Stimulated activated effector memory CD8-positive, alpha-beta T cell treated with anti-CD3 and anti-CD28 coated beads, Interleukin-12 subunit alpha, Interleukin-12 subunit beta, amount 100 ng/mL, for 72 hours (primary cell): ENCODE measurements around the gene RIC1.
"Not testable (repeated sequence)": the region's sequence is repeated elsewhere in the genome, so short reads cannot be mapped to it uniquely, and the experiment has no call there.

Experiments
- ATAC-seq: fragments of 150-1000 bp; cut with Tn5 transposase; 2 replicates; pipeline ENCODE4 v1.10.0; 2021
- DNase-seq, 2 donors: peaks; one replicate each; pipeline ENCODE4 v3.0.0; 2021 to 2022; ENCODE audit warnings: low spot score in 2 of 2
- H3K27ac Mint-ChIP-seq: one replicate; pipeline ENCODE4 v1.8.0; 2022; ENCODE audit warnings: mild to moderate bottlenecking, mixed read lengths
- H3K36me3 Mint-ChIP-seq: one replicate; pipeline ENCODE4 v1.8.0; 2022; ENCODE audit warnings: mild to moderate bottlenecking, mixed read lengths
- H3K4me1 Mint-ChIP-seq: one replicate; pipeline ENCODE4 v1.8.0; 2022; ENCODE audit warnings: mixed read lengths
- H3K4me3 Mint-ChIP-seq: one replicate; pipeline ENCODE4 v1.8.0; 2022; ENCODE audit warnings: mild to moderate bottlenecking, mixed read lengths
- H3K9me3 Mint-ChIP-seq: one replicate; pipeline ENCODE4 v1.8.0; 2022; ENCODE audit warnings: mixed read lengths

Gene RIC1

DNA sequence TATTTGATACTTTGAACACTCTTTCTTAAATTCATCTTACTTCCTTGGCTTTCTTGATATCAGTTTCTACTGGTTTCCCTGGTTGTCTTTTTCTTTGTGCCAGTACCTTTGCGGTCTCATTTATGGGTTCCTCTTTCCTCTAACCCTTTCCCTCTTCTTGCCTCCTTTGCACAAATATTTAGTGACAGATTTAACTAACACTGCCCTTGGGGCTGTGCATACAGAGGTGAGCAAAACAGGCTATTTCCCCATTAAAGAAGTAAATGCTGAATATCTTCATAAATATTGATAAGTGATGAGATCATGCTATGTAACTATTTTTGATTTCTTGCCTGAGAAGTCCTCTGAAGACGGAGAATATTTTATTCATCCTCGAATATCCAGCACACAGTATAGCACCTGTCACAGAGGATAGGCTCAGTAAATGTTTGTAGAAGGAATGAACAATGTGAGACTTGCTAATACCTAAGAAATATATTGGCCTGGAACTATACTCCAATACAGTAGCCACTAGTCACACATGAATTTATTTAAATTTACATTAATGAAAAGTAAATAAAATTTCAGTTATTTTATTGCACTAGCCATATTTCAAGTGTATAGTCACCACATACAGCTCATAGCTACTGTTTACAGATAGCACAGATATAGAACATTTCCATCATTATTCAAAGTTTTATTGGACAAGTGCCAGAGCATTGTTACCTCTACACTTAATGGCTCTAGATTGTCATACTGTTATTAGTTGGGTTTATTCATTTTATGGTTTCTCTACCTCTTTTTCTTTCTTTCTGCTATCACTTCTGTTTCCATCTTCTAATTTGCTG is 90.4 kb downstream of the RIC1 start:
- peaks cover 6% of the 10 kb centered on the region for H3K4me1 Mint-ChIP-seq
- H3K4me3 Mint-ChIP-seq: no peak overlapping the region
- no peak for DNase-seq
- peaks cover 3% of the 10 kb centered on the region for H3K9me3 Mint-ChIP-seq
- peaks cover 44% of the 10 kb centered on the region for H3K36me3 Mint-ChIP-seq
- no peak for ATAC-seq
- no peak overlapping the region for H3K27ac Mint-ChIP-seq

DNA sequence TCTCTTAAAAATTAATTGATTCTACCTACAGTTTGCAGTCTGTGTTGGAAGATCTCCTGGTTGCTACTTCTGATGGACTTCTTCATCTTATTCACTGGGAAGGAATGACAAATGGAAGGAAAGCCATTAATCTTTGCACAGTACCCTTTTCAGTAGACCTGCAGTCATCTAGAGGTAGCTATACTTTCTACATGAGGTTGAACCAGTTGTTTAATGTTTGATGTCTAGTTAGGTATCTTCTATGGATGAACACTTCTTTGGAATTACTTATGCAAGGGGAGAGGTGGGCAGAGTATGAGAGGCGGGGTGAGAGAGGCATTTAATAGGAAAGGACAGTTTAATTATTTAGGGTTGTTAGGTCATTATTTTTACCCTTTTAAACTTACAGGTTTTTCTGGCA is 91.2 kb downstream of the RIC1 start:
- DNase-seq (no peak), ATAC-seq (no peak)
- peaks cover 41% of the 10 kb centered on the region for H3K36me3 Mint-ChIP-seq
- no peak overlapping the region for H3K4me3 Mint-ChIP-seq
- no peak overlapping the region for H3K27ac Mint-ChIP-seq
- peaks cover 3% of the 10 kb centered on the region for H3K9me3 Mint-ChIP-seq
- H3K4me1 Mint-ChIP-seq: peaks cover under 1% of the 10 kb centered on the region

DNA sequence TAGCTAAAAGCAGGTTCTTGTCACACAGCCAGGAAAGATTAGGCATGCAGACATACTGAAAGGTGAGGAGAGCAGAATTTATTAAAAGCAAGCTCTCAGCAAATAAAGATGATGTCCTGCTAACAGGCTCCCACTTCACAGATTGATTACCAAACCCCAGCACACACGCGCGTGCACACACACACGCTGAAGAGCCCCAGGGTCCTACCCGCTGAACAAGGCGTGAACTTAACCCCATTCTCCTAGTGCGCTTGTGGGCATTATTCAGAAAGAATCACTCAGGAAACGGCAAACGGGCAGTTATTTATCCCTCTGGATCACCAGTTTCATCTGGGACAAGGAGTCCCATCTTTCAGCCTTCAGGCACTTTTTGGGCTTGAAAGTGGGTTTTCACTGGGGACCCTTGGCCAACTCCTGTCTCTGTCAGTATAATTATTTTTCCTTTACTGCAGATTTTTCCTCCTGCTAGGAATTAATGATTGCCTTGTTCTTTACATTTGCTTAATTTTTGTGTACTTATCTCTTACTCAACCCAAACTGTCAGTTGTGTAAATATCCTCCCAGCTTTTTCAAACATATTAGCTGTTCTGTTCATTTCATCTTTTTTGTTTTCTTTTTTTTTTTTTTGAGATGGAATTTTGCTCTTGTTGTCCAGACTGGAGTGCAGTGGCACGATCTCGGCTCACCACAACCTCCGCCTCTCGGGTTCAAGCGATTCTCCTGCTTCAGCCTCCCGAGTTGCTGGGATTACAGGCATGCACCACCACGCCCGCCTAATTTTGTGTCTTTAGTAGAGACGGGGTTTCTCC is 92.6 kb downstream of the RIC1 start:
- no peak for ATAC-seq
- no peak for DNase-seq
- Mint-ChIP-seq H3K4me3 (no peak overlapping the region), H3K36me3 (peaks cover 47% of the 10 kb centered on the region), H3K9me3 (peaks cover 3% of the 10 kb centered on the region), H3K27ac (no peak overlapping the region), H3K4me1 (peaks cover 12% of the 10 kb centered on the region)

DNA sequence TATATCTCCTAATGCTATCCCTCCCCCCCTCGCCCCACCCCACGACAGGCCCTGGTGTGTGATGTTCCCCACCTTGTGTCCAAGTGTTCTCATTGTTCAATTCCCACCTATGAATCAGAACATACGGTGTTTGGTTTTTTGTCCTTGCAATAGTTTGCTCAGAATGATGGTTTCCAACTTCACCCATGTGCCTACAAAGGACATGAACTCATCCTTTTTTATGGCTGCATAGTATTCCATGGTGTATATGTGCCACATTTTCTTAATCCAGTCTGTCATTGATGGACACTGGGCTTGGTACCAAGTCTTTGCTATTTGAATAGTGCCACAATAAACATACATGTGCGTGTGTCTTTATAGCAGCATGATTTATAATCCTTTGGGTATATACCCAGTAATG is 93.8 kb downstream of the RIC1 start:
- ATAC-seq: not testable (repeated sequence)
- H3K36me3 Mint-ChIP-seq: peaks cover 49% of the 10 kb centered on the region

DNA sequence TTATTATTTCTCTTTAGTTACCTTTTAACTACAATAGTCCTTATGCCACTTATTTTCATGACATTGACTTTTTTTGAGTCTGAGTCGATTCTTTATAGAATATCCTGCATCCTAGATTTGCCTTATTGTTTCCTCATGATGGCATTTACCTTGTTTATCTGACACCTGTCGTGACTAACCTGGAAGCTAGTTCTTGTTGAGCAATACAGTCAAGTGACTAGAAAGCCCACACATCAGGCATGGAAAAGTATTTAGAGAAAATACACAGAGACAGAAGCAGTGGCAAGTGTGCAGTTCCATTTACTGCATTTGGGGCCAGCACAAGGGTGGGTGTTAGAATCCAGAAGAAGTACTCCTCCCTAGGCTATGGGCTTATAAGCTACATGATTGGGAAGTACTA is 106.2 kb downstream of the RIC1 start:
- H3K4me1 Mint-ChIP-seq: no peaks in the 10 kb centered on the region
- ATAC-seq (no peak), DNase-seq (no peak)
- H3K27ac Mint-ChIP-seq: no peak overlapping the region
- peaks cover 47% of the 10 kb centered on the region for H3K36me3 Mint-ChIP-seq
- H3K4me3 Mint-ChIP-seq: no peak overlapping the region
- no peaks in the 10 kb centered on the region for H3K9me3 Mint-ChIP-seq

More for the DNA sequence above, 93.8 kb downstream of the RIC1 start:
- not testable (repeated sequence) for H3K9me3 Mint-ChIP-seq, H3K4me3 Mint-ChIP-seq, H3K27ac Mint-ChIP-seq, DNase-seq
- H3K4me1 Mint-ChIP-seq: peaks cover 12% of the 10 kb centered on the region

DNA sequence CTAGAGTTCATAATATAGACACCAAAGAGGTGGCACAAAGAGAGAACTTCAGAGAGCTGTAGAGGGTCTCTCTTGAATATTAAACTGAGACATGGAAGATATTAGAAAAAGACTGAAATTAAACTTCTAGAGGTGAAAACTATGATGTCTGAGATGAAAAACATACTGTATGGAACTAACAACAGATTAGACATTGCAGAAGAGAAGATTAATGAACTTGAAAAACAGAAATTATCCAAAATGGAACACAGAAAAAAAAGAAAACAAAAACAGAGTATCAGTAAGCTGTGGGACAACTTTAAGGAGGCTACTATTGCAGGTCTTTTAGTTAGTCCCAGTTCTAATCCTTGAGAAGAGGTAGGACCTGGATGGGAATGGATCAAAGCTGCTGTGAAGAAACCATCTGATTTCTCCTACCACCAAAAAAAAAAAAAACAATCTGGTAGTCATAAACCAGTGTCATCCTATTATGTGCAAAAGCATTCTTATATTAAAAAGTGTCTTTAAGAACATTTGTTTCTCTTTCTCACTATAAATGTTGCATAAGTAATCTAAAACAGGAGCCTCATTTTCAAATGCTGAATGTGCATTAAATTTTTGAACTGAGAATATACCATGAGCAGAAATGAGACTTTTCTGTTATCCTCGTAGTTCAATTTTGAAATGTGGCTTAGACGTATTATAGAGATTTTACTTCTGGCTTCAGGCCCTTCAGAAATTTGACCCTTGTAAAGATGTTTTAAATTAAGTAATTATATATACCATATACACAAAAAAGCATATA is 107.8 kb downstream of the RIC1 start:
- DNase-seq (no peak), ATAC-seq (no peak)
- H3K4me1 Mint-ChIP-seq: no peaks in the 10 kb centered on the region
- peaks cover 47% of the 10 kb centered on the region for H3K36me3 Mint-ChIP-seq
- H3K27ac Mint-ChIP-seq: no peak overlapping the region
- no peak overlapping the region for H3K4me3 Mint-ChIP-seq
- H3K9me3 Mint-ChIP-seq: no peaks in the 10 kb centered on the region

DNA sequence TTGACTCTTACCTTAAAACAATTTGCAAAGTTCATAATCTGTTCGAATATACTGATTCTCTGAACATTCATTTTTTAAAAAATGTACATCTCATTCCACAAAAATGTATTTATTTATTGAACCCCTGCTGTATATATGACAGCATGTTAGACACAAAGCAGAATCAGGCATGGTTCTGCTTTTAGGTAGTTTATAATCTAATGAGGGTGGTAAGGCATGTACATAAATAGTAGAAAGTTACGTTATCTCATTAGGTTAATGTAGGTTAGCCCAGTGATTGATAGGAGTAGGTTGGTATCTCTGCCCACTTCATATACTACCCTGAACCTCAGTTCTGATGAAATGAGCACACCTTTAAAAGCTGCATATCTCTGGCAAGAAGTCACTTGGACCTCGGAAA is 114.2 kb downstream of the RIC1 start:
- Mint-ChIP-seq H3K27ac (no peak overlapping the region), H3K4me1 (no peaks in the 10 kb centered on the region), H3K9me3 (no peaks in the 10 kb centered on the region), H3K4me3 (no peak overlapping the region), H3K36me3 (peaks cover 62% of the 10 kb centered on the region)
- ATAC-seq (no peak), DNase-seq (no peak)

DNA sequence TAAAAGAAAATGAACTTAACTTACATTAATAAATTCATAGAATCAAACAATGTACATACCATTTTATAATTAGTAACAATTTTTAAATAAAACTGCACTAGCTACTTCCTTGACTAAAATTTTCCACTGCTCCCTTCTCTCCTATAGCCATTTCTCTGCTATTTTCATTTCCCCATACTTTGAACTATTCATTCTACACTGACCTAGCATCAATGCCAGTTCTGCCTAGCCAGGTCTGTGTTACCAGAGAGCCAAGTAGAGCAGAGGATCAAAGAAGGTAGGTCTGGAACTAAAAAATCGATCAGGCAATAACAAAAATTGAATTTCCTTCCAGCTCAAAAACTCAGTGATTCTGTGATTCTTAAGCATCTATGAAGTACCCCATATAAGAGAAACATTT is 119.5 kb downstream of the RIC1 start:
- Mint-ChIP-seq H3K27ac (no peak overlapping the region), H3K4me3 (no peak overlapping the region), H3K36me3 (peaks cover 66% of the 10 kb centered on the region), H3K9me3 (no peaks in the 10 kb centered on the region), H3K4me1 (no peaks in the 10 kb centered on the region)
- no peak for DNase-seq
- ATAC-seq: no peak

DNA sequence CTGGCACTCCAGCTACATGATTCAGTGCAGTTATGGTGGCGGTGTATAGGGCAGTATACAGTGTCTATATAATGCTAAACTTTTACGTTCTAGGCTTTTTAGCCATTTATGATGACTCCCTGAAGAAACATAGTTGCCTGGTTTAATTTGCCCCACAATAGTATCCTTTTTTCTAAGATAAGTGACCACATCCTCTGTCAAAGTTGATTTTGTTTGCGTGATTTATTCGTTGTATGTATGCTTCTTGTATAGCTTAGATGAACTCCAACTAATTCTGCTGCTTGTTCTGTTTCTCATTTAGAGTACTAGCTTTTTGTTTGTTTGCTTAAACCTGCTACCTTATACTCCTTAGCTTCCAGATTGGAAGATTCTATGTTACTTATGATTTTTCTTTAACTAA is 120.4 kb downstream of the RIC1 start:
- ATAC-seq: no peak
- no peak overlapping the region for H3K27ac Mint-ChIP-seq

DNA sequence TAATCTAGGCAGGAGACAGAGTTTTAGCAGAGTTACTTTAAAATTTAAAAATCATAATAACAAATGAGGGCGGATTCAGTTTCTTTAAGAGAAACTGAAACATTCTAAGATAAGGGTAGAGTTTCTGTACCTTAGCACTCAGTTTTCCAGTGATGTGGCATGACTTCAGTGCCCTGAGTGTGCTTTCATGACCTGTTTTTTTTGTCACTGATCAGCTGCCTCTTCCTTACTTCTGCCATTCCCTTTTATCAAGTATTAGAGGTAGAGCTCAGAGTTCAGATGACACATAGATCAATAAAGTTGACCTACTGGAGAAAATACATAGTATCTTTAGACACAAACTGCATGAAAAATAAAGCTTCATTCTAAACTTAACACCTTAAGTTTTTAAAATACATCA is 121.7 kb downstream of the RIC1 start:
- ATAC-seq: no peak
- H3K4me3 Mint-ChIP-seq: no peak overlapping the region
- H3K9me3 Mint-ChIP-seq: no peaks in the 10 kb centered on the region
- DNase-seq: no peak
- no peak overlapping the region for H3K27ac Mint-ChIP-seq
- H3K36me3 Mint-ChIP-seq: peaks cover 64% of the 10 kb centered on the region
- H3K4me1 Mint-ChIP-seq: no peaks in the 10 kb centered on the region

More for the DNA sequence above, 120.4 kb downstream of the RIC1 start:
- H3K9me3 Mint-ChIP-seq: no peaks in the 10 kb centered on the region
- peaks cover 66% of the 10 kb centered on the region for H3K36me3 Mint-ChIP-seq
- no peak for DNase-seq
- H3K4me1 Mint-ChIP-seq: no peaks in the 10 kb centered on the region
- H3K4me3 Mint-ChIP-seq: no peak overlapping the region

DNA sequence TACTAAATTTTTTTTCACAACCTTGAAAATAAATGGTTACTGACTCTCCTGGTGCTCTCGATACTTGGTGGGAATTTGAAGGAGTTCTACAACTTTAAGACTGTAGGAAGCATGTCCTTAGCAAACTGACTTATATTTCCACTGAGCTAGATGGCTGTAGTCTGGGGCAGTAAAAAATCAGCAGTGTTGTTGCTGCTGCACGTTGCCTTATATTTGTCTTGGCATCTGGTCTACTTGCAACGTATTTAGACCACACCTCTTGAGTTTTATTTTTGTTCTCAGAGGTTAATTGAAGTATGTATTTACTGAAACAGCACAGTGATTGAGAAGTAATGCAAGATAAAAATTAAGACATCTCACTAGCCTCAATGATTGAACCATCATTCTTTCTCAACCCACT is 127.7 kb downstream of the RIC1 start:
- Mint-ChIP-seq H3K36me3 (peaks cover 67% of the 10 kb centered on the region), H3K4me1 (no peaks in the 10 kb centered on the region), H3K27ac (no peak overlapping the region), H3K9me3 (no peaks in the 10 kb centered on the region), H3K4me3 (no peak overlapping the region)
- ATAC-seq: no peak
- no peak for DNase-seq

DNA sequence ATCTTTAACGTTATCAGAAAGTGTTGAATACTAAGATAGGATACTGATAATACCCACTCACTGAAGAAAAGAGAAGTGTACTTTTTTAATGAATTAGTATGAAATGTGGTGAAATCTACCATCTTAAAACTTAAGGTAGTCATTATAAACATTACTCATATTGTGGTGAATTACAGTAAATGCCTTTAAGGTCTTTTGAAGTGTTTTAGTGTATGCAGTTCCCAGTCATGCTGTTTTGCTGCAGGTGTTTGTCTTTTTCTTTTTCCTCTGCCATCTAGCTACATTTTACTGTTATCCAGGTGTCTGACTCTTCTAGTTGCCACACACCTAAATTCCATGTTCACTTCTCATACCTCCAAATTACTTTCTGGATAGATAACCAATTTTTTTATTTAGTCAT is 131.4 kb downstream of the RIC1 start:
- no peaks in the 10 kb centered on the region for H3K9me3 Mint-ChIP-seq
- no peak overlapping the region for H3K27ac Mint-ChIP-seq
- H3K4me1 Mint-ChIP-seq: no peaks in the 10 kb centered on the region
- H3K4me3 Mint-ChIP-seq: no peak overlapping the region
- H3K36me3 Mint-ChIP-seq: peaks cover 81% of the 10 kb centered on the region
- ATAC-seq (no peak), DNase-seq (no peak)

DNA sequence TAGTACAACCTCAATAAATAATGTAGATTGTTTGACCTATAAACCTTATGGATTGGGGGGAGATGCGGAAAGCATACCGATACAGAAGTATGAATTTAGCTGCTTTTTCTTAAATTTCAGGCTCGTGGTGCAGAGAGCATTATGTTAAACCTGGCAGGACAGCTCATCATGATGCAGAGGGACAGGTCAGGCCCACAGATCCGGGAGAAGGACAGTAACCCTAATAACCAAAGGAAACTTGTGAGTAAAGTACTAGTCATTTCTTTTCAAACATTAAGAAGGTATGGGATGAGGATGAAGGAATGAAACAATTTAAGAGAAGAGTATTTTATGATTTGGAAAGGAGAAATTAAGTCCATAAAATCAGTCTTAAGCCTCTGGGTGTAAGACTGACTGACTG is 133.5 kb downstream of the RIC1 start:
- ATAC-seq: no peak
- peaks cover 88% of the 10 kb centered on the region for H3K36me3 Mint-ChIP-seq
- no peak overlapping the region for H3K4me3 Mint-ChIP-seq
- no peaks in the 10 kb centered on the region for H3K9me3 Mint-ChIP-seq
- H3K27ac Mint-ChIP-seq: peak overlapping the region; percentile 12
- DNase-seq: no peak
- no peaks in the 10 kb centered on the region for H3K4me1 Mint-ChIP-seq

DNA sequence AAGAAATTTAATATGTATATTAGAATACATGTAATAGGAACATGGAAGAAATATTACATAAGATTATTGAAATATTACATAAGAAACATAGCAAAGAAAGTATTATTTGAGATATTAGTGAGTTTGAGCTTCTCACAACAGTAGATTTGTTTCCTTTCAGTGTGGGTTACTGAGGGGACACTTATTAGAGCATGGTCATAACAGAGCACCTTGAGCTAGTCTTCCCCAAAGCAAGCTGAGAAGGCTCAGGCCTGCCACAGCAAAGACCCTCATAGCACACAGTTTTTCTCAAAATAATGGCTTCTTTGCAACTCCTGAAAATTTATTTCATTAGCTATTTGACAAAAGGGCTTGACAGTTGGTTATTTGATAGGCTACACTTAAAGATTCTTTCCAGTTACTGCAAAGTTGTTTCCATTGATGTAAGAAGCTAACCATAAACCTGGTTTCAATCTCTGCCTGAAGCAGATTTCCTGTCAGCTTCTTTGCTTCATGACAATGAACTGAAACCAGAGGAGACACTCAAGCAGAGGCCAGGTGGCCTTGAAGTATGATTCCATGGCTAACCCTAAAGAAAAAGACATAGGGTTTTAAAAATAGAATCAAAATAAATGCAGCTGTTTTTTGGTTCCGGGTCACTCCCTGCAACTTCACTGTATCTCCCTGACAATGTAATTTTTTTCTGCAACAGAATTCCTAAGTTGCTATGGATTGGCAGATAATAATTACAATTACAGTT is 135.4 kb downstream of the RIC1 start:
- ATAC-seq: peak; percentile 73

More for the DNA sequence above, 135.4 kb downstream of the RIC1 start:
- H3K4me1 Mint-ChIP-seq: peaks cover 9% of the 10 kb centered on the region
- no peak overlapping the region for H3K27ac Mint-ChIP-seq
- H3K9me3 Mint-ChIP-seq: no peaks in the 10 kb centered on the region
- peaks cover 85% of the 10 kb centered on the region for H3K36me3 Mint-ChIP-seq
- DNase-seq: no peak
- H3K4me3 Mint-ChIP-seq: no peak overlapping the region
